DND-41 (cell line): ENCODE results near the gene ALPK3.

ENCODE experiments used
- ATAC-seq: fragments of 200-7000 bp; cut with Tn5 transposase; 3 replicates; pipeline ENCODE4 v1.9.1; 2021; ENCODE audit warnings: low read depth; ENCODE audit not compliant: insufficient read depth
- DNase-seq: peaks from one replicate; pipeline ENCODE4 v3.0.0-alpha.2; 2020
- H2AFZ ChIP-seq: 2 replicates; pipeline ENCODE4 v1.6.0; 2012; ENCODE audit warnings: low read depth, low read length
- H3K27ac ChIP-seq: 2 replicates; pipeline ENCODE4 v1.5.1; 2012; ENCODE audit warnings: low read length, inconsistent platforms
- H3K27me3 ChIP-seq: fragments of 200-600 bp; sonication (generic); 2 replicates; pipeline ENCODE4 v1.6.0; 2012; ENCODE audit warnings: low read length, mild to moderate bottlenecking, inconsistent platforms; ENCODE audit not compliant: insufficient read depth, poor library complexity
- H3K36me3 ChIP-seq: 2 replicates; pipeline ENCODE4 v1.5.1; 2012; ENCODE audit warnings: low read length, inconsistent platforms; ENCODE audit not compliant: insufficient read depth
- H3K4me1 ChIP-seq: 2 replicates; pipeline ENCODE4 v1.5.1; 2012; ENCODE audit warnings: mild to moderate bottlenecking, low read length; ENCODE audit not compliant: insufficient read depth
- H3K4me2 ChIP-seq: 2 replicates; pipeline ENCODE4 v1.6.0; 2012; ENCODE audit warnings: mild to moderate bottlenecking, moderate library complexity, low read length, inconsistent platforms; ENCODE audit not compliant: insufficient read depth
- H3K4me3 ChIP-seq, 2 experiments: fragments of 200-600 bp in 1 of 2; shearing (Covaris generic) in 1 of 2; 2 replicates each; pipeline ENCODE4 v1.5.1; 2012 to 2016; ENCODE audit warnings: inconsistent platforms in 2 of 2, low read length in 2 of 2, mild to moderate bottlenecking in 2 of 2, low read depth in 1 of 2, moderate library complexity in 1 of 2
- H3K79me2 ChIP-seq: 2 replicates; pipeline ENCODE4 v1.6.0; 2012; ENCODE audit warnings: low read length, inconsistent platforms; ENCODE audit not compliant: insufficient read depth
- H3K9ac ChIP-seq: 2 replicates; pipeline ENCODE4 v1.6.0; 2012; ENCODE audit warnings: low read depth, mild to moderate bottlenecking, inconsistent platforms, low read length, moderate library complexity
- H3K9me3 ChIP-seq: 2 replicates; pipeline ENCODE4 v1.5.1; 2012; ENCODE audit warnings: low read length, moderate library complexity, mild to moderate bottlenecking, inconsistent platforms; ENCODE audit not compliant: insufficient read depth, severe bottlenecking
- H4K20me1 ChIP-seq: 2 replicates; pipeline ENCODE4 v1.6.0; 2012; ENCODE audit warnings: low read length; ENCODE audit not compliant: insufficient read depth
- EZH2 ChIP-seq: IDR thresholded peaks from 3 replicates; pipeline ENCODE4 v1.6.1; 2012; ENCODE audit warnings: borderline replicate concordance, low read depth, mild to moderate bottlenecking, moderate library complexity, low read length, inconsistent platforms; ENCODE audit not compliant: severe bottlenecking
- TF ChIP-seq, protein P1 (sequence below): IDR thresholded peaks from 2 replicates; pipeline ENCODE4 v1.5.1; 2012; ENCODE audit warnings: borderline replicate concordance, low read length, moderate library complexity, mild to moderate bottlenecking; ENCODE audit not compliant: poor library complexity, severe bottlenecking; ENCODE audit errors: extremely low read depth

The ALPK3 gene

DNA sequence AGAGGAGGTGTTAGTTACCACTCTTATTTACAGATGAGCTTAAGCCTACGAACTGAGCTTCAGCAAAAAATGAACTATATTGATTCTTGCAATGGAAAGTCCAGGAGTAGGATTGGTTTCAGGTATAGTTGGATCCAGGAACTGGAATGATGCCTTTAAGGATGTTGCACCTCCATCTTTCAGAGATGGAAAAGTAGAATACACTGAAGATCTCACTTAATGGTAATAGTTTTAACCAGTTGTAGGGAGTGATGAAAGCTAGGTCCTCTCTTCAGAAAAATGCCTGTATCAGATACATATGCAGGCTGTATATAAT lies 69.8 kb downstream of the ALPK3 start:
- no peak for TF ChIP-seq EZH2
- TF ChIP-seq, protein P1, sequence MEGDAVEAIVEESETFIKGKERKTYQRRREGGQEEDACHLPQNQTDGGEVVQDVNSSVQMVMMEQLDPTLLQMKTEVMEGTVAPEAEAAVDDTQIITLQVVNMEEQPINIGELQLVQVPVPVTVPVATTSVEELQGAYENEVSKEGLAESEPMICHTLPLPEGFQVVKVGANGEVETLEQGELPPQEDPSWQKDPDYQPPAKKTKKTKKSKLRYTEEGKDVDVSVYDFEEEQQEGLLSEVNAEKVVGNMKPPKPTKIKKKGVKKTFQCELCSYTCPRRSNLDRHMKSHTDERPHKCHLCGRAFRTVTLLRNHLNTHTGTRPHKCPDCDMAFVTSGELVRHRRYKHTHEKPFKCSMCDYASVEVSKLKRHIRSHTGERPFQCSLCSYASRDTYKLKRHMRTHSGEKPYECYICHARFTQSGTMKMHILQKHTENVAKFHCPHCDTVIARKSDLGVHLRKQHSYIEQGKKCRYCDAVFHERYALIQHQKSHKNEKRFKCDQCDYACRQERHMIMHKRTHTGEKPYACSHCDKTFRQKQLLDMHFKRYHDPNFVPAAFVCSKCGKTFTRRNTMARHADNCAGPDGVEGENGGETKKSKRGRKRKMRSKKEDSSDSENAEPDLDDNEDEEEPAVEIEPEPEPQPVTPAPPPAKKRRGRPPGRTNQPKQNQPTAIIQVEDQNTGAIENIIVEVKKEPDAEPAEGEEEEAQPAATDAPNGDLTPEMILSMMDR = no peak
- Histone ChIP-seq H3K27me3 (no peaks in the 10 kb centered on the region), H3K9ac (no peak overlapping the region), H3K79me2 (no peaks in the 10 kb centered on the region), H2AFZ (no peak overlapping the region), H3K36me3 (no peaks in the 10 kb centered on the region), H3K4me2 (no peak overlapping the region), H3K9me3 (no peaks in the 10 kb centered on the region), H3K27ac (no peak overlapping the region), H3K4me3 (no peak overlapping the region), H4K20me1 (no peaks in the 10 kb centered on the region), H3K4me1 (no peaks in the 10 kb centered on the region)
- ATAC-seq (no peak), DNase-seq (no peak)

- Histone ChIP-seq H3K9me3 (no peaks in the 10 kb centered on the region), H2AFZ (no peak overlapping the region), H3K4me1 (no peaks in the 10 kb centered on the region), H3K9ac (no peak overlapping the region), H3K79me2 (no peaks in the 10 kb centered on the region), H3K27me3 (no peaks in the 10 kb centered on the region), H3K27ac (no peak overlapping the region), H3K4me3 (no peak overlapping the region), H3K4me2 (no peak overlapping the region), H3K36me3 (no peaks in the 10 kb centered on the region), H4K20me1 (no peaks in the 10 kb centered on the region)
- ATAC-seq = no peak
- TF ChIP-seq, protein P1 = no peak
- no peak for TF ChIP-seq EZH2
- DNase-seq = no peak
Observed at GRCh38 chr15:84887938-84888337, 70.8 kb downstream of the ALPK3 start.

- Histone ChIP-seq H3K4me1 (no peaks in the 10 kb centered on the region), H3K9me3 (no peaks in the 10 kb centered on the region), H2AFZ (no peak overlapping the region), H3K27ac (no peak overlapping the region), H3K27me3 (no peaks in the 10 kb centered on the region), H3K36me3 (no peaks in the 10 kb centered on the region), H3K9ac (no peak overlapping the region), H3K79me2 (no peaks in the 10 kb centered on the region), H3K4me3 (no peak overlapping the region), H3K4me2 (no peak overlapping the region), H4K20me1 (no peaks in the 10 kb centered on the region)
- TF ChIP-seq EZH2 = no peak
- TF ChIP-seq, protein P1 = no peak
- ATAC-seq (no peak), DNase-seq (no peak)
Observed at GRCh38 chr15:84888639-84889038, 71.5 kb downstream of the ALPK3 start.

DNA sequence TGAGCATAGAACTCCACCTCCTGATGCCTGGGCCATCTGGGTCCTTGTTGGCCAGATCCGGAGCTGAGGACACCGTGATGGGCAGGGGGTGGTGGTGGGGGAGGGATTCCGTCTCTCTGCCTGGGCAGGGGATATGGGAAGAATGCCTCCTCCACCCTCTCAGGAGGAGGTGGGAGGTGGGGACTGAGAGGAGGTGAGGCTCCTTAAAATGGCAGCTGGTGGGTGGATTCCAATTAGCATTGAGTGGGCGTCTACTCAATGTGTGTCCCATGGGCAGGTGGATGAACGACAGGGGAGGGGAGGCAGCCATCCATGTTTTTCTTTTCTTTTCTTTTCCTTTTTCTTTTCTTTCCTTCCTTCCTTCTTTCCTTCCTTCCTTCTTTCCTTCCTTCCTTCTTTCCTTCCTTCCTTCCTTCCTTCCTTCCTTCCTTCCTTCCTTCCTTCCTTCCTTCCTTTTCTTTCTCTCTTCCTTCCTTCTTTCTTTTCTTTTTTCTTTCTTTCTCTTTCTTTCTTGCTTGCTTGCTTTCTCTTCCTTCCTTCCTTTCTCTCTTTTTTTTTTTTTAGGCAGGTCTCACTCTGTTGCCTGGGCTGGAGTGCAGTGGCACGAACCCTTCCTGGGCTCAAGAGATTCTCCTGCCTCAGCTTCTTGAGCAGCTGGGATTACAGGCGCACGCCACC lies 72.3 kb downstream of the ALPK3 start:
- Histone ChIP-seq H3K36me3 (no peaks in the 10 kb centered on the region), H4K20me1 (no peaks in the 10 kb centered on the region), H3K4me3 (no peak overlapping the region), H2AFZ (no peak overlapping the region), H3K9me3 (no peaks in the 10 kb centered on the region), H3K79me2 (no peaks in the 10 kb centered on the region), H3K4me1 (no peaks in the 10 kb centered on the region), H3K27me3 (no peaks in the 10 kb centered on the region), H3K9ac (no peak overlapping the region), H3K27ac (no peak overlapping the region), H3K4me2 (no peak overlapping the region)
- ATAC-seq (no peak), DNase-seq (no peak)
- TF ChIP-seq, protein P1 = no peak
- no peak for TF ChIP-seq EZH2
